Stimulated activated CD4-positive, alpha-beta T cell treated with anti-CD3 and anti-CD28 coated beads, Interleukin-15, amount 100 ng/mL, for 1 hour (primary cell): ENCODE data around the gene FHOD3.
"Not testable (repeated sequence)": the region's sequence is repeated elsewhere in the genome, so short reads cannot be mapped to it uniquely, and the experiment has no call there.

Source experiments
- DNase-seq, 2 donors: peaks; one replicate each; pipeline ENCODE4 v3.0.0-alpha.2; 2020; ENCODE audit warnings: low read depth in 1 of 2, low spot score in 1 of 2

FHOD3 gene

GRCh38 chr18:36535202-36535935 lies 237.9 kb downstream of the FHOD3 start:
- DNase-seq = no peak

- DNase-seq = no peak
Observed at GRCh38 chr18:36536426-36536825, 238.9 kb downstream of the FHOD3 start.

GRCh38 chr18:36537289-36537688 lies 239.8 kb downstream of the FHOD3 start:
- DNase-seq = no peak

- no peak for DNase-seq
Observed at GRCh38 chr18:36539674-36540231, 242.2 kb downstream of the FHOD3 start.

GRCh38 chr18:36543030-36543429 lies 245.5 kb downstream of the FHOD3 start:
- no peak for DNase-seq

GRCh38 chr18:36543991-36544725 lies 246.6 kb downstream of the FHOD3 start:
- DNase-seq = no peak

- no peak for DNase-seq
Observed at GRCh38 chr18:36545821-36546427, 248.4 kb downstream of the FHOD3 start.

GRCh38 chr18:36546876-36547275 lies 249.4 kb downstream of the FHOD3 start:
- DNase-seq = no peak

GRCh38 chr18:36547544-36547943 lies 250.0 kb downstream of the FHOD3 start:
- DNase-seq = no peak

- DNase-seq = not testable (repeated sequence)
Observed at GRCh38 chr18:36551274-36551673, 253.8 kb downstream of the FHOD3 start.

- no peak for DNase-seq
Observed at GRCh38 chr18:36558234-36558633, 260.7 kb downstream of the FHOD3 start.

- DNase-seq = no peak
Observed at GRCh38 chr18:36559149-36559857, 261.8 kb downstream of the FHOD3 start.

- DNase-seq = no peak
Observed at GRCh38 chr18:36560187-36560586, 262.7 kb downstream of the FHOD3 start.

- DNase-seq = no peak
Observed at GRCh38 chr18:36561046-36561445, 263.5 kb downstream of the FHOD3 start.

- no peak for DNase-seq
Observed at GRCh38 chr18:36564841-36565240, 267.3 kb downstream of the FHOD3 start.

- DNase-seq = no peak
Observed at GRCh38 chr18:36567800-36568199, 270.3 kb downstream of the FHOD3 start.

GRCh38 chr18:36568487-36568886 lies 271.0 kb downstream of the FHOD3 start:
- DNase-seq = no peak

- no peak for DNase-seq
Observed at GRCh38 chr18:36572135-36572856, 274.8 kb downstream of the FHOD3 start.

GRCh38 chr18:36576339-36576738 lies 278.8 kb downstream of the FHOD3 start:
- no peak for DNase-seq

GRCh38 chr18:36578871-36579710 lies 281.6 kb downstream of the FHOD3 start:
- no peak for DNase-seq
